ENCODE results near the gene KIAA0825. TPM values are rescaled to one million over a fixed set of nuclear protein-coding genes. Genes with fewer than 3 reads are reported as not detected.

Gene KIAA0825
- total RNA-seq, 1 experiment from 2014 or later: 1.3 TPM

DNA sequence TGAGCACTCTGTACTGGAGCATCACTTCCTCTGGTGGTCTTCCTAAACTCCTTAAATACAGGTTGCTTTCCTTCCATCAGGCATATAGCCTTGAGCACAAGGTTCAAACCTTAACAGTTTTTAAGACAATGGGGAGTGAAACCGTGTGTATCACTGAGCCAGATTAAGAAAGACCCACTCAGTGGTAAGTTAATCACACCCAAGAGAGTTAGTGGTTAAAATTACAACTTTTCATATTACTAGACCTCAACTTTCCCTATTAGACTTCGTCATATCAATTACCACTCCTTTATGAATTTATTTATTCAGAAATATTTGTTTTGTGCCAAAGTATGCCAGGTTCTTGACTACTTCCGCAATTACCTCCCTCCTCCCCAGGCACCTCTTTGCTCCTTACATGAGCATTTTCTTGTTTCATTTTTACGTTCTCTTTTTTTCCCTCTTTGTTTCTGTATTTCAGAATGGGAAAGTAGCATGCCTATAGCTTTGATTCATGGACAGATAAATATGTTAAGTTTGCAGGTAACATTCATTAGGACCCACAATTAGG lies 351.0 kb downstream of the KIAA0825 start (continued):
- TF ChIP-seq GRHL2 (CRISPR knock-in tag; IDR thresholded peaks at IDR 0.05; ENCODE audit: insufficient replicate concordance, severe bottlenecking): no peak
- TF ChIP-seq, protein P1, sequence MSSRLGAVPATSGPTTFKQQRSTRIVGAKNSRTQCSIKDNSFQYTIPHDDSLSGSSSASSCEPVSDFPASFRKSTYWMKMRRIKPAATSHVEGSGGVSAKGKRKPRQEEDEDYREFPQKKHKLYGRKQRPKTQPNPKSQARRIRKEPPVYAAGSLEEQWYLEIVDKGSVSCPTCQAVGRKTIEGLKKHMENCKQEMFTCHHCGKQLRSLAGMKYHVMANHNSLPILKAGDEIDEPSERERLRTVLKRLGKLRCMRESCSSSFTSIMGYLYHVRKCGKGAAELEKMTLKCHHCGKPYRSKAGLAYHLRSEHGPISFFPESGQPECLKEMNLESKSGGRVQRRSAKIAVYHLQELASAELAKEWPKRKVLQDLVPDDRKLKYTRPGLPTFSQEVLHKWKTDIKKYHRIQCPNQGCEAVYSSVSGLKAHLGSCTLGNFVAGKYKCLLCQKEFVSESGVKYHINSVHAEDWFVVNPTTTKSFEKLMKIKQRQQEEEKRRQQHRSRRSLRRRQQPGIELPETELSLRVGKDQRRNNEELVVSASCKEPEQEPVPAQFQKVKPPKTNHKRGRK (CRISPR knock-in tag; IDR thresholded peaks at IDR 0.05; ENCODE audit: borderline replicate concordance): no peak
- no peak for TF ChIP-seq ATF1 (CRISPR knock-in tag; IDR thresholded peaks at IDR 0.05)
- no peak for TF ChIP-seq GTF2I (CRISPR knock-in tag; conservative IDR thresholded peaks at IDR 0.05)
- no peak for TF ChIP-seq SMAD4 (CRISPR knock-in tag; IDR thresholded peaks at IDR 0.05)
- TF ChIP-seq, protein P2, sequence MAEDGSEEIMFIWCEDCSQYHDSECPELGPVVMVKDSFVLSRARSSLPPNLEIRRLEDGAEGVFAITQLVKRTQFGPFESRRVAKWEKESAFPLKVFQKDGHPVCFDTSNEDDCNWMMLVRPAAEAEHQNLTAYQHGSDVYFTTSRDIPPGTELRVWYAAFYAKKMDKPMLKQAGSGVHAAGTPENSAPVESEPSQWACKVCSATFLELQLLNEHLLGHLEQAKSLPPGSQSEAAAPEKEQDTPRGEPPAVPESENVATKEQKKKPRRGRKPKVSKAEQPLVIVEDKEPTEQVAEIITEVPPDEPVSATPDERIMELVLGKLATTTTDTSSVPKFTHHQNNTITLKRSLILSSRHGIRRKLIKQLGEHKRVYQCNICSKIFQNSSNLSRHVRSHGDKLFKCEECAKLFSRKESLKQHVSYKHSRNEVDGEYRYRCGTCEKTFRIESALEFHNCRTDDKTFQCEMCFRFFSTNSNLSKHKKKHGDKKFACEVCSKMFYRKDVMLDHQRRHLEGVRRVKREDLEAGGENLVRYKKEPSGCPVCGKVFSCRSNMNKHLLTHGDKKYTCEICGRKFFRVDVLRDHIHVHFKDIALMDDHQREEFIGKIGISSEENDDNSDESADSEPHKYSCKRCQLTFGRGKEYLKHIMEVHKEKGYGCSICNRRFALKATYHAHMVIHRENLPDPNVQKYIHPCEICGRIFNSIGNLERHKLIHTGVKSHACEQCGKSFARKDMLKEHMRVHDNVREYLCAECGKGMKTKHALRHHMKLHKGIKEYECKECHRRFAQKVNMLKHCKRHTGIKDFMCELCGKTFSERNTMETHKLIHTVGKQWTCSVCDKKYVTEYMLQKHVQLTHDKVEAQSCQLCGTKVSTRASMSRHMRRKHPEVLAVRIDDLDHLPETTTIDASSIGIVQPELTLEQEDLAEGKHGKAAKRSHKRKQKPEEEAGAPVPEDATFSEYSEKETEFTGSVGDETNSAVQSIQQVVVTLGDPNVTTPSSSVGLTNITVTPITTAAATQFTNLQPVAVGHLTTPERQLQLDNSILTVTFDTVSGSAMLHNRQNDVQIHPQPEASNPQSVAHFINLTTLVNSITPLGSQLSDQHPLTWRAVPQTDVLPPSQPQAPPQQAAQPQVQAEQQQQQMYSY (CRISPR knock-in tag; IDR thresholded peaks at IDR 0.05): no peak
- TF ChIP-seq, protein P3, sequence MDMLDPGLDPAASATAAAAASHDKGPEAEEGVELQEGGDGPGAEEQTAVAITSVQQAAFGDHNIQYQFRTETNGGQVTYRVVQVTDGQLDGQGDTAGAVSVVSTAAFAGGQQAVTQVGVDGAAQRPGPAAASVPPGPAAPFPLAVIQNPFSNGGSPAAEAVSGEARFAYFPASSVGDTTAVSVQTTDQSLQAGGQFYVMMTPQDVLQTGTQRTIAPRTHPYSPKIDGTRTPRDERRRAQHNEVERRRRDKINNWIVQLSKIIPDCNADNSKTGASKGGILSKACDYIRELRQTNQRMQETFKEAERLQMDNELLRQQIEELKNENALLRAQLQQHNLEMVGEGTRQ (CRISPR knock-in tag; IDR thresholded peaks at IDR 0.05): no peak

GRCh38 chr5:94266170-94266569 lies 352.2 kb downstream of the KIAA0825 start:
- no peaks in the 10 kb centered on the region for H3K27me3 Mint-ChIP-seq (ENCODE audit: low read depth)
- peaks cover 22% of the 10 kb centered on the region for H3K9me3 Mint-ChIP-seq
- peaks cover 19% of the 10 kb centered on the region for H3K4me1 Mint-ChIP-seq
- DNase-seq (ENCODE audit: low spot score): no peak
- CTCF ChIA-PET: no interaction called here
- TF ChIP-seq TP53 (CRISPR knock-in tag; IDR thresholded peaks at IDR 0.05): no peak
- no peak for TF ChIP-seq CREM (CRISPR knock-in tag; IDR thresholded peaks at IDR 0.05)
- no peak for TF ChIP-seq GTF2I (CRISPR knock-in tag; conservative IDR thresholded peaks at IDR 0.05)
- TF ChIP-seq SMAD4 (CRISPR knock-in tag; IDR thresholded peaks at IDR 0.05): no peak
- TF ChIP-seq ZNF396 (CRISPR knock-in tag; IDR thresholded peaks at IDR 0.05; ENCODE audit: borderline replicate concordance): no peak
- TF ChIP-seq JUN (CRISPR knock-in tag; IDR thresholded peaks at IDR 0.05): no peak
- POLR2A ChIA-PET: no interaction called here
- no peak for ATAC-seq
- H3K27ac Mint-ChIP-seq: no peak overlapping the region
- no peak overlapping the region for H3K4me3 Mint-ChIP-seq
- H3K36me3 Mint-ChIP-seq: peaks cover 14% of the 10 kb centered on the region

GRCh38 chr5:94263068-94263467 lies 355.3 kb downstream of the KIAA0825 start:
- DNase-seq (ENCODE audit: low spot score): no peak
- H3K27me3 Mint-ChIP-seq (ENCODE audit: low read depth): no peaks in the 10 kb centered on the region
- ChIA-PET CTCF (no interaction called here), POLR2A (no interaction called here)
- ATAC-seq: no peak
- H3K36me3 Mint-ChIP-seq: no peaks in the 10 kb centered on the region
- H3K4me1 Mint-ChIP-seq: peaks cover 24% of the 10 kb centered on the region
- H3K27ac Mint-ChIP-seq: peak overlapping the region; percentile 21; the same call in 1 of the 2 replicates
- TF ChIP-seq ZNF671 (CRISPR knock-in tag; IDR thresholded peaks at IDR 0.05) (no peak), ATF1 (CRISPR knock-in tag; IDR thresholded peaks at IDR 0.05) (no peak), ZNF425 (CRISPR knock-in tag; conservative IDR thresholded peaks at IDR 0.05) (no peak)
- TF ChIP-seq, protein P4, sequence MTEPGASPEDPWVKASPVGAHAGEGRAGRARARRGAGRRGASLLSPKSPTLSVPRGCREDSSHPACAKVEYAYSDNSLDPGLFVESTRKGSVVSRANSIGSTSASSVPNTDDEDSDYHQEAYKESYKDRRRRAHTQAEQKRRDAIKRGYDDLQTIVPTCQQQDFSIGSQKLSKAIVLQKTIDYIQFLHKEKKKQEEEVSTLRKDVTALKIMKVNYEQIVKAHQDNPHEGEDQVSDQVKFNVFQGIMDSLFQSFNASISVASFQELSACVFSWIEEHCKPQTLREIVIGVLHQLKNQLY (CRISPR knock-in tag; IDR thresholded peaks at IDR 0.05): no peak
- no peak overlapping the region for H3K4me3 Mint-ChIP-seq
- peaks cover 6% of the 10 kb centered on the region; the same call in 1 of the 2 replicates for H3K9me3 Mint-ChIP-seq
